Right lobe of liver (tissue), 4 donors: ENCODE measurements around the gene CAMK4.

ENCODE experiments used
- POLR2A ChIP-seq: fragments of 450-650 bp; IDR thresholded peaks from one replicate; pipeline ENCODE4 v1.6.1; 2017; ENCODE audit warnings: antibody characterized with exemption, mild to moderate bottlenecking
- TF ChIP-seq, protein P1 (sequence below), 4 donors: fragments of 200-600 bp in 3 of 4; fragments of 450-650 bp in 1 of 4; IDR thresholded peaks; one replicate each; pipeline versions ENCODE4 v1.5.1 to v1.8.0; 2016 to 2022; ENCODE audit warnings: antibody characterized with exemption in 4 of 4, mild to moderate bottlenecking in 2 of 4
- donor health status: DM: no; HTN: no; CAD: no.
- donor health status: DM: no; HTN: no; CAD: no.
- donor health status: DM: no; HTN: yes; CAD: no.

DNA sequence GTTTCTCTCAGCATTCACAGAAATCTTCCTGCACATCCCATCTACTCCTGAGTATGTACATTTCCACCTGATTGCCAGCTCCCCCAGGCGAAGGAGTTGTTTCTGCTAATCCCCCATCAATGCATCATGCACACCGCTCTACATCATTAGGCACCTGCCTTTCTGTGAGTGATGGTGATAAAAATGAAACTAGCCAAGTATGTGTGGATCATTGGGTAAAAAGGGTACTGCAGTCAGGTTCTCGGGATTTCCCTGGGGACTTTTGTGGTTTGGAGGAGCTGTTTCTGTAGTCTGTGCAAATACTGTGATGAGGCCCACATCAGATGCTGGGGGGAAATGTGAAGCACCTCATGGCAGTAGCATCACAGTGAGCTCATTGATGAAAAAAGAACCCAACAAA is 30.4 kb downstream of the CAMK4 start:
- TF ChIP-seq, protein P1, sequence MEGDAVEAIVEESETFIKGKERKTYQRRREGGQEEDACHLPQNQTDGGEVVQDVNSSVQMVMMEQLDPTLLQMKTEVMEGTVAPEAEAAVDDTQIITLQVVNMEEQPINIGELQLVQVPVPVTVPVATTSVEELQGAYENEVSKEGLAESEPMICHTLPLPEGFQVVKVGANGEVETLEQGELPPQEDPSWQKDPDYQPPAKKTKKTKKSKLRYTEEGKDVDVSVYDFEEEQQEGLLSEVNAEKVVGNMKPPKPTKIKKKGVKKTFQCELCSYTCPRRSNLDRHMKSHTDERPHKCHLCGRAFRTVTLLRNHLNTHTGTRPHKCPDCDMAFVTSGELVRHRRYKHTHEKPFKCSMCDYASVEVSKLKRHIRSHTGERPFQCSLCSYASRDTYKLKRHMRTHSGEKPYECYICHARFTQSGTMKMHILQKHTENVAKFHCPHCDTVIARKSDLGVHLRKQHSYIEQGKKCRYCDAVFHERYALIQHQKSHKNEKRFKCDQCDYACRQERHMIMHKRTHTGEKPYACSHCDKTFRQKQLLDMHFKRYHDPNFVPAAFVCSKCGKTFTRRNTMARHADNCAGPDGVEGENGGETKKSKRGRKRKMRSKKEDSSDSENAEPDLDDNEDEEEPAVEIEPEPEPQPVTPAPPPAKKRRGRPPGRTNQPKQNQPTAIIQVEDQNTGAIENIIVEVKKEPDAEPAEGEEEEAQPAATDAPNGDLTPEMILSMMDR (IDR thresholded peaks at IDR 0.05), result no peak
- TF ChIP-seq POLR2A, result no peak
